Spleen (tissue), 11 donors: ENCODE measurements around the gene PRKCH. TPM values are rescaled to one million over a fixed set of nuclear protein-coding genes. Genes with fewer than 3 reads are reported as not detected.

Experiments
- DNase-seq: peaks from one replicate; pipeline ENCODE4 v3.0.0-alpha.2; 2020
- H3K27ac ChIP-seq, 8 donors: fragments of 200-600 bp; sonication (generic) in 7 of 8; 1 replicate in 4 of 8; 2 replicates in 4 of 8; pipeline versions ENCODE4 v1.5.0 to v1.8.0; 2016 to 2021; ENCODE audit warnings: inconsistent platforms in 4 of 8, mild to moderate bottlenecking in 4 of 8, moderate library complexity in 1 of 8
- H3K27me3 ChIP-seq, 7 donors: fragments of 200-600 bp; sonication (generic) in 6 of 7; replicated peaks in 1 of 7; 1 replicate in 4 of 7; 2 replicates in 3 of 7; pipeline versions ENCODE4 v1.5.0 to v1.8.0; 2016 to 2021; ENCODE audit warnings: inconsistent platforms in 3 of 7, mild to moderate bottlenecking in 1 of 7
- H3K36me3 ChIP-seq, 6 donors: fragments of 200-600 bp; sonication (generic) in 5 of 6; 1 replicate in 4 of 6; 2 replicates in 2 of 6; pipeline versions ENCODE4 v1.5.0 to v1.8.0; 2016 to 2021; ENCODE audit warnings: inconsistent platforms in 2 of 6
- H3K4me1 ChIP-seq, 6 donors: fragments of 200-600 bp; sonication (generic) in 5 of 6; 1 replicate in 3 of 6; 2 replicates in 3 of 6; pipeline versions ENCODE4 v1.5.0 to v1.8.0; 2016 to 2021; ENCODE audit warnings: inconsistent platforms in 3 of 6
- H3K4me3 ChIP-seq, 8 donors: fragments of 200-600 bp; sonication (generic) in 7 of 8; 1 replicate in 4 of 8; 2 replicates in 4 of 8; pipeline versions ENCODE4 v1.5.0 to v1.8.0; 2016 to 2021; ENCODE audit warnings: inconsistent platforms in 4 of 8, mild to moderate bottlenecking in 4 of 8, moderate library complexity in 2 of 8
- H3K9me3 ChIP-seq, 8 donors: fragments of 200-600 bp; sonication (generic) in 7 of 8; 1 replicate in 4 of 8; 2 replicates in 4 of 8; pipeline versions ENCODE4 v1.5.0 to v1.8.0; 2016 to 2021; ENCODE audit warnings: inconsistent platforms in 4 of 8
- POLR2A ChIP-seq, 3 donors: fragments of 450-650 bp; IDR thresholded peaks; one replicate each; pipeline ENCODE4 v1.5.1; 2017; ENCODE audit warnings: antibody characterized with exemption in 3 of 3, mild to moderate bottlenecking in 1 of 3
- POLR2AphosphoS5 ChIP-seq, 3 donors: sonication (generic); formaldehyde crosslinking; IDR thresholded peaks; one replicate each; pipeline ENCODE4 v1.5.1; 2017; ENCODE audit warnings: antibody characterized with exemption in 3 of 3
- WGBS, 5 donors: extraction: QIAGEN DNeasy Blood & Tissue Kit in 3 of 5; methylation state at CpG; one replicate each; pipeline versions ENCODE4 v1.1.5 to v1.1.7; 2013 to 2018; 5-methylcytosine and 5-hydroxymethylcytosine counted together
- intact Hi-C: fragments of 100-400 bp; cut with DNase I; formaldehyde crosslinking; loops from one replicate; pipeline ENCODE4 v1.15.0; 2023; ENCODE audit warnings: low total_unique reads
- polyA plus RNA-seq, 3 donors: library from polyadenylated mRNA; stranded (reverse); fragments of 200-250 nt; gene quantifications; one replicate each; pipeline ENCODE4 v1.2.1, GENCODE V29; 2013
- total RNA-seq, 7 donors: library from RNA; depleted of rRNA in 3 of 7; stranded (reverse); fragments of >200 nt in 3 of 7; fragmentation: NEBNext Ultra II Directional in 4 of 7; extraction: Animal tissue kit (Norgen Biotek cat#: 25700) in 4 of 7; gene quantifications; one replicate each; pipeline versions ENCODE4 v1.1.0 to v1.2.1, GENCODE V29; 2016 to 2021
- TF ChIP-seq, protein P1 (sequence below), 11 experiments: fragments of 200-600 bp in 7 of 11; fragments of 450-650 bp in 4 of 11; sonication (generic) in 4 of 11; IDR thresholded peaks in 8 of 11; conservative IDR thresholded peaks in 3 of 11; 1 replicate in 7 of 11; 2 replicates in 4 of 11; pipeline versions ENCODE4 v1.4.0 to v1.8.0; 2016 to 2021; ENCODE audit warnings: antibody characterized with exemption in 11 of 11, inconsistent platforms in 4 of 11, mild to moderate bottlenecking in 1 of 11
- donor health status: healthy with polysubstance abuse.
- donor health status: DM: no; HTN: no; CAD: no; lungs with moderate emphysema.
- donor health status: DM: no; HTN: no; CAD: no.
- donor health status: Bipolar disorder and iron deficiency.
- donor health status: healthy.
- donor health status: DM: no; HTN: no; CAD: no.
- donor health status: DM: yes; HTN: yes; CAD: no.

PRKCH gene
- total and polyA plus RNA-seq, 10 donors, result 10.0 to 184 (median 105) TPM

DNA sequence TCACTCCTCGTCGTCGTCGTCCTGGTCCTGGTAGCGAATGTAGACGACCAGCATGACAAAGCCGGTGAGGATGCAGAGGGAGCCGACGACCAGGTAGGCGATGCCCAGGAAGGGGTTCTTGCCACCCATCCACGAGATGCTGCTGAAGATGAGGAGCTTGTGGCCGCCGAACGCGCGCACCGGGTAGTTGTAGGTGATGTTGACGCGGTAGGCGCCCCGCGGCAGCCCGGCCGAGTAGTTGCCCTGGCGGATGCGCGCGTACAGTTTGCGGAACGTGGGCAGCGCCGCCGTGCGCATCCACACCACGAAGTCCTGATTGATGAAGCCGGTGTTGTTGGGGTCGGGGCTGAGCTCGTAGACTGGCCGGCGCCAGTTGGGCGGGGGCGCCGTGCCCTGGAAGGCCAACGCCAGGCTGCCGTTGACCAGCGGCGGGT is 41.3 kb upstream of the PRKCH start:
- H3K4me1 ChIP-seq, result peaks cover 0 to 30% (median 22%) of the 10 kb centered on the region in 6 donors
- intact Hi-C loops, result no loop called here
- peak overlapping the region; percentile 72 to 89 (median 85) for H3K27ac ChIP-seq
- no peaks in the 10 kb centered on the region for H3K36me3 ChIP-seq
- no peaks in the 10 kb centered on the region for H3K9me3 ChIP-seq
- H3K4me3 ChIP-seq, result peak overlapping the region; percentile 22 to 82 (median 55)
- WGBS, 5 donors, result 13 to 36% (median 16%) methylated on average over 15 to 47 of the region's 47 CpGs
- TF ChIP-seq, protein P1, sequence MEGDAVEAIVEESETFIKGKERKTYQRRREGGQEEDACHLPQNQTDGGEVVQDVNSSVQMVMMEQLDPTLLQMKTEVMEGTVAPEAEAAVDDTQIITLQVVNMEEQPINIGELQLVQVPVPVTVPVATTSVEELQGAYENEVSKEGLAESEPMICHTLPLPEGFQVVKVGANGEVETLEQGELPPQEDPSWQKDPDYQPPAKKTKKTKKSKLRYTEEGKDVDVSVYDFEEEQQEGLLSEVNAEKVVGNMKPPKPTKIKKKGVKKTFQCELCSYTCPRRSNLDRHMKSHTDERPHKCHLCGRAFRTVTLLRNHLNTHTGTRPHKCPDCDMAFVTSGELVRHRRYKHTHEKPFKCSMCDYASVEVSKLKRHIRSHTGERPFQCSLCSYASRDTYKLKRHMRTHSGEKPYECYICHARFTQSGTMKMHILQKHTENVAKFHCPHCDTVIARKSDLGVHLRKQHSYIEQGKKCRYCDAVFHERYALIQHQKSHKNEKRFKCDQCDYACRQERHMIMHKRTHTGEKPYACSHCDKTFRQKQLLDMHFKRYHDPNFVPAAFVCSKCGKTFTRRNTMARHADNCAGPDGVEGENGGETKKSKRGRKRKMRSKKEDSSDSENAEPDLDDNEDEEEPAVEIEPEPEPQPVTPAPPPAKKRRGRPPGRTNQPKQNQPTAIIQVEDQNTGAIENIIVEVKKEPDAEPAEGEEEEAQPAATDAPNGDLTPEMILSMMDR (IDR thresholded peaks at IDR 0.05 in 8 of 11, conservative IDR thresholded peaks at IDR 0.05 in 3 of 11), result no peak
- TF ChIP-seq POLR2A (IDR thresholded peaks at IDR 0.05) (no peak), POLR2AphosphoS5 (IDR thresholded peaks at IDR 0.05) (no peak)
- H3K27me3 ChIP-seq, result peaks cover 0 to 35% (median 24%) of the 10 kb centered on the region in 7 donors
- DNase-seq, result no peak

DNA sequence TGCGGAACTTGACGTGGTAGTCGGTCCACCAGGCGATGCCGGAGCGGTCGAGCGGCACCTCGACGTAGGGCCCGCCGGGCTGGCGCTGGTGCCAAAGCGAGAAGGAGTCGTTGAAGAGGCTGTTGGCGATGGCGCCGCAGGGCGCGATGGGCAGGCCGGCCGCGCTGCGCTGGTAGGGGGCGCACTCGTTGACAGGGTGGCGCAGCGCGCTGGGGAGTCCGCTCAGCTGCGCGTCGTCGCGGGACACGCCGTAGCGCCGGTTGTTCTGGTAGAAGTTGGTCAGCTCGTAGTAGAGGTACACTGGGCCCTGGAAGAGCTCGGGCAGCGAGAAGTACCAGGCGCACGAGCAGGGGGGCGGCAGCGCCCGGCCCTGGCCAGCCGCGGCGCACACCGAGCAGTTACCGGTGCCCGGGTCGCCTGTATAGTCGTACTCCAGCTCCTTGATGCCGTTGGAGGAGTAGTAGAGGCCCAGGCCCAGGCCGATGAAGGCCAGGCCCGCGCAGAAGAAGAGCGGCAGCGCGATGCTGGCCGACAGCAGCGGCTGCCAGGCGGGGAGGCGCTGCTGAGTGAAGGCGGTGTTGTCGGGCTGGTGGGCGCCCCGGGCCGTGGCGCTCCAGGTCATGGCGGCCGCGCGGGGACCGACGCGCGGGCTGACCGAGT is 40.7 kb upstream of the PRKCH start:
- peaks cover 0 to 36% (median 26%) of the 10 kb centered on the region in 6 donors for H3K4me1 ChIP-seq
- peak overlapping the region; percentile 72 to 89 (median 85) for H3K27ac ChIP-seq
- no peaks in the 10 kb centered on the region for H3K36me3 ChIP-seq
- no peaks in the 10 kb centered on the region for H3K9me3 ChIP-seq
- TF ChIP-seq, protein P1 (IDR thresholded peaks at IDR 0.05 in 8 of 11, conservative IDR thresholded peaks at IDR 0.05 in 3 of 11), result peak in 9 of 11 experiments; percentile 27 to 70 (median 56)
- peak; percentile 59 to 79 (median 79) for TF ChIP-seq POLR2AphosphoS5 (IDR thresholded peaks at IDR 0.05)
- no peak for TF ChIP-seq POLR2A (IDR thresholded peaks at IDR 0.05)
- H3K27me3 ChIP-seq, result peaks cover 0 to 35% (median 24%) of the 10 kb centered on the region in 7 donors
- peak overlapping the region; percentile 22 to 82 (median 55) for H3K4me3 ChIP-seq
- DNase-seq, result peak; percentile 90
- intact Hi-C loops, result no loop called here
- WGBS, 5 donors, result 1 to 3% (median 1%) methylated on average over 25 to 81 of the region's 81 CpGs

DNA sequence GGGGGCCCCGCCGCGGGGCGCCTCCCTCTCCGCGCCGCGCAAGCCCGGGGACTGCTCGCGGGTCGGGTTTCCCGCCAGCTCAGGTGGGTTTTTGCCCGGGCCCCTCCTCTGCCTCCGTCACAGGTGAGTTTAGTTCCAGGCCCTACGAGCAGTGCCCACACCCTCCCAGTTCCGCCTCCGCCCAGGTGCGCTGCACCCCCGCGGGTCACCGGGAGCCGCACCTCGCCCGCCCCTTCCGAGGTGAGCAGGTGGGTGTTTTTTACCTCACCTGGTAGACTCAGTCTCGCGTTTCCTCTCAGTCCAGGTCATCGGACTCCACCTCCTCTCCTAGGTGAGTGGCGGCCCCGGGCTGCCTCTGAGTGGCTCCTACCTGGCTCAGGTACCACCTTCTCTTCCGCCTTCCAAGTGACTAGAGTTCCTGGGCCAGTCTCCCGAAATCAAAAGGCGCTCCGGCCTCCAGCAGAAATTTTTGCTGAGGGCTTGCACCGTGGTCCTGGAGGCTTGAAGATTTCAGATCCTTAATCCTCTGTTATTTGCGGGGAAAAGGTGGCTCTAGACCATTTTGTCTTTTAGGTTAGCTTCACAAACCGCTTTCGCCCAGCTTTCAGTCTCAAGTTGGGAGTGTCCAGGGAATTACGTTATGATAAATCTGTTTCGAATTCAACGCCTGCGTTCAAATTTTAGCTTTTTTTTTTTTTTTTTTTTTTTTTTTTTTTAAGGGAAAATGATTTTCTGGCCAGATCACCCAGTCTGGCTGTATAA is 40.0 kb upstream of the PRKCH start, which contains the start of gene TMEM30B:
TSS of gene TMEM30B (minus strand) at position 153 of the 762 bp plus-strand sequence. CDS start 191 bp downstream, outside the sequence.
- no peaks in the 10 kb centered on the region for H3K36me3 ChIP-seq
- DNase-seq, result peak; percentile 75
- intact Hi-C loops, result no loop called here
- no peaks in the 10 kb centered on the region for H3K9me3 ChIP-seq
- peaks cover 0 to 35% (median 22%) of the 10 kb centered on the region in 7 donors for H3K27me3 ChIP-seq
- TF ChIP-seq POLR2AphosphoS5 (IDR thresholded peaks at IDR 0.05), result no peak
- TF ChIP-seq POLR2A (IDR thresholded peaks at IDR 0.05), result no peak
- TF ChIP-seq, protein P1 (IDR thresholded peaks at IDR 0.05 in 8 of 11, conservative IDR thresholded peaks at IDR 0.05 in 3 of 11), result no peak
- peak within 1 kb of the TSS; percentile 22 to 82 (median 55) for H3K4me3 ChIP-seq
- 25 to 31% (median 28%) methylated on average over 36 to 43 of the region's 43 CpGs for WGBS, 5 donors
- H3K27ac ChIP-seq, result peak within 1 kb of the TSS; percentile 72 to 89 (median 85)
- peaks cover 0 to 43% (median 32%) of the 10 kb centered on the region in 6 donors for H3K4me1 ChIP-seq

DNA sequence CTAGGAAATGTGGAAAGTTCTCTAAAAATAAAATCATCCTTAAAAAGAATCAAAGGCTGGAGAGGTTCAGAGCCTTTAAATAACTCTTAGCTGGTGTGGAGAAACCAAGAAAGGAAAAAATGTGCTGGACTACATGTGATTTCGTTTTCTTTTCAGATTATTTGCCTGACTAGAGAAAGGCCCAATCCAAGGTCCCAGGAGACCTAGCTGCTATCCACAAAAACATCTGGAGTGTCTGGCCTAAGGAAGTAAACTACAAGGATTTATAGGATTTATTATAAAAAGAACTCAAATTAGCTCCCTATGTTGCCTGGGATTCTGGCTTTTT is 39.5 kb upstream of the PRKCH start:
- H3K36me3 ChIP-seq, result no peaks in the 10 kb centered on the region
- intact Hi-C loops, result no loop called here
- TF ChIP-seq POLR2A (IDR thresholded peaks at IDR 0.05), result no peak
- no peak for TF ChIP-seq POLR2AphosphoS5 (IDR thresholded peaks at IDR 0.05)
- TF ChIP-seq, protein P1 (IDR thresholded peaks at IDR 0.05 in 8 of 11, conservative IDR thresholded peaks at IDR 0.05 in 3 of 11), result no peak
- H3K9me3 ChIP-seq, result no peaks in the 10 kb centered on the region
- H3K27ac ChIP-seq, result no peak overlapping the region
- no peak overlapping the region for H3K4me3 ChIP-seq
- no peak for DNase-seq
- peaks cover 0 to 45% (median 35%) of the 10 kb centered on the region in 6 donors for H3K4me1 ChIP-seq
- 72 to 92% (median 86%) methylated on average over 1 of the region's 1 CpG for WGBS, 5 donors
- peaks cover 0 to 35% (median 21%) of the 10 kb centered on the region in 7 donors for H3K27me3 ChIP-seq
